Measurements from ENCODE around the gene HMG20B. TPM values are rescaled to one million over a fixed set of nuclear protein-coding genes. Genes with fewer than 3 reads are reported as not detected.

The HMG20B gene
- total RNA-seq, 1 experiment from 2014 or later, result 33.9 TPM

DNA sequence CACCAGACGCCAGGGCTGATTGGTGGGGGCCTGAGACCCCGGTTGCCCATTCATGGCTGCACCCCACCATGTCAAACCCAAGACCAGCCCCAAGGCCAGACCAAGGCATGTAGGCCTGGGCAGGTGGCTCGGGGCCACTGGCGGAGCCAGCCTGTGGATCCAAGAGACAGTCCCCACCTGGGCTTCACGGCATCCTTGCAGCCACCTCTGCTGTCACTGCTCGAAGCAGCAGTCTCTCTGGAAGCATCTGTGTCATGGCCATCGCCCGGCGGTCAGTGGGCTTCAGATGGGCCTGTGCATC is 37.6 kb upstream of the HMG20B start:
- Mint-ChIP-seq H3K27me3 (ENCODE audit: insufficient read depth, unreplicated experiment) (no peaks in the 10 kb centered on the region), H3K4me3 (ENCODE audit: unreplicated experiment) (no peak overlapping the region), H3K27ac (ENCODE audit: unreplicated experiment) (no peak overlapping the region), H3K36me3 (ENCODE audit: insufficient read depth, unreplicated experiment) (peaks cover 64% of the 10 kb centered on the region), H3K9me3 (ENCODE audit: unreplicated experiment) (no peaks in the 10 kb centered on the region), H3K4me1 (ENCODE audit: low read depth, unreplicated experiment) (no peaks in the 10 kb centered on the region)
- POLR2A ChIA-PET, result no interaction called here
- intact Hi-C loops (cut with micrococcal nuclease; ENCODE audit: unreplicated experiment), result no loop called here
- TF ChIP-seq, protein P1, sequence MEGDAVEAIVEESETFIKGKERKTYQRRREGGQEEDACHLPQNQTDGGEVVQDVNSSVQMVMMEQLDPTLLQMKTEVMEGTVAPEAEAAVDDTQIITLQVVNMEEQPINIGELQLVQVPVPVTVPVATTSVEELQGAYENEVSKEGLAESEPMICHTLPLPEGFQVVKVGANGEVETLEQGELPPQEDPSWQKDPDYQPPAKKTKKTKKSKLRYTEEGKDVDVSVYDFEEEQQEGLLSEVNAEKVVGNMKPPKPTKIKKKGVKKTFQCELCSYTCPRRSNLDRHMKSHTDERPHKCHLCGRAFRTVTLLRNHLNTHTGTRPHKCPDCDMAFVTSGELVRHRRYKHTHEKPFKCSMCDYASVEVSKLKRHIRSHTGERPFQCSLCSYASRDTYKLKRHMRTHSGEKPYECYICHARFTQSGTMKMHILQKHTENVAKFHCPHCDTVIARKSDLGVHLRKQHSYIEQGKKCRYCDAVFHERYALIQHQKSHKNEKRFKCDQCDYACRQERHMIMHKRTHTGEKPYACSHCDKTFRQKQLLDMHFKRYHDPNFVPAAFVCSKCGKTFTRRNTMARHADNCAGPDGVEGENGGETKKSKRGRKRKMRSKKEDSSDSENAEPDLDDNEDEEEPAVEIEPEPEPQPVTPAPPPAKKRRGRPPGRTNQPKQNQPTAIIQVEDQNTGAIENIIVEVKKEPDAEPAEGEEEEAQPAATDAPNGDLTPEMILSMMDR (IDR thresholded peaks at IDR 0.05; ENCODE audit: insufficient read depth in 1 of 2, low read depth in 1 of 2, low read length in 1 of 2, severe bottlenecking in 1 of 2, unreplicated experiment in 1 of 2), result no peak
- Histone ChIP-seq H3K27me3 (replicated peaks; ENCODE audit: control insufficient read depth, insufficient read depth, low read length) (no peaks in the 10 kb centered on the region), H3K36me3 (ENCODE audit: control insufficient read depth, insufficient read depth, low read length) (no peaks in the 10 kb centered on the region), H3K4me1 (no peaks in the 10 kb centered on the region), H3K4me3 (ENCODE audit: low read depth, low read length) (no peak overlapping the region), H3K9me3 (no peaks in the 10 kb centered on the region)
- CTCF ChIA-PET, result interaction anchor here (1.6 kb wide), 1 partner anchor 10 kb away, joined by 5 read pairs; no protein-coding TSS in a partner anchor
- no peak for DNase-seq
- no TSS peak for BruUV-seq (replicated peaks)

DNA sequence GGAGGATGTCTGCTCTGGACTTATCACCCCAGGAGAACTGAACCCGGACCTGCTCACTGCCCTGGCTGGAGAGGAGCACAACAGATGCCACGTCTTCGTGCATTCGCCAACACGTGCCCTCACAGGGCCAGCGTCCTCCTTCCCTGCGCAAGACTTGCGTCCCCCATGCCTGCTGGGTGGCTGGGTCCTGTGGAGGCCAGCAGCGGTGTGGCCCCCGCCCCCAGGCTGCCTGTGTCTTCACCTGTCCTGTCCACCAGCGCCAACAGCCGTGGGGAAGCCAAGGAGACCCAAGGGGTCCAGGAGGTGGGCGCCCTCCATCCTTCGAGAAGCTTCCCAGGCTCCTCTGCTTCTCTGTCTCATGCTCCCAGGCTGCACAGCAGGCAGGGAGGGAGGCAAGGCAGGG is 37.2 kb upstream of the HMG20B start:
- TF ChIP-seq, protein P1 (IDR thresholded peaks at IDR 0.05; ENCODE audit: insufficient read depth in 1 of 2, low read depth in 1 of 2, low read length in 1 of 2, severe bottlenecking in 1 of 2, unreplicated experiment in 1 of 2), result no peak

DNA sequence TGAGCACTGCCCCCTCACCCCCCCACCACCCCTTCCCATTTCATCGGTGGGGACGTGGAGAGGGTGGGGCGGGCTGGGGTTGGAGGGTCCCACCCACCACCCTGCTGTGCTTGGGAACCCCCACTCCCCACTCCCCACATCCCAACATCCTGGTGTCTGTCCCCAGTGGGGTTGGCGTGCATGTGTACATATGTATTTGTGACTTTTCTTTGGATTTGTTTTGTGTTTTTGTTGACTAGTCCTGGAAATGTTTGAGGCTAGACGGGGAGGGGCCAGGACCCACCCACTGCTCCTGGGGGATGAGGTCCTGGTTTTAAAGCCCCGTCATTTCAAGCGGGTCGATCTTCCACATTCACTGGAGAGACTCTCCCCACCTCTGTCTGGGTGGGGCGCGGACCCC is 36.8 kb upstream of the HMG20B start:
- H3K4me3 ChIP-seq (ENCODE audit: low read depth, low read length), result no peak overlapping the region
- no peaks in the 10 kb centered on the region for H3K9me3 ChIP-seq
- Mint-ChIP-seq H3K9me3 (ENCODE audit: unreplicated experiment) (no peaks in the 10 kb centered on the region), H3K4me1 (ENCODE audit: low read depth, unreplicated experiment) (no peaks in the 10 kb centered on the region), H3K27me3 (ENCODE audit: insufficient read depth, unreplicated experiment) (no peaks in the 10 kb centered on the region), H3K27ac (ENCODE audit: unreplicated experiment) (no peak overlapping the region), H3K4me3 (ENCODE audit: unreplicated experiment) (no peak overlapping the region), H3K36me3 (ENCODE audit: insufficient read depth, unreplicated experiment) (peaks cover 64% of the 10 kb centered on the region)
- no peaks in the 10 kb centered on the region for H3K4me1 ChIP-seq
- DNase-seq, result no peak
- no peaks in the 10 kb centered on the region for H3K27me3 ChIP-seq (replicated peaks; ENCODE audit: control insufficient read depth, insufficient read depth, low read length)
- CTCF ChIA-PET, result interaction anchor here (1.6 kb wide), 1 partner anchor 9 kb away, joined by 5 read pairs; no protein-coding TSS in a partner anchor
- TF ChIP-seq, protein P1 (IDR thresholded peaks at IDR 0.05; ENCODE audit: insufficient read depth in 1 of 2, low read depth in 1 of 2, low read length in 1 of 2, severe bottlenecking in 1 of 2, unreplicated experiment in 1 of 2), result no peak
- no TSS peak for BruUV-seq (replicated peaks)
- no peaks in the 10 kb centered on the region for H3K36me3 ChIP-seq (ENCODE audit: control insufficient read depth, insufficient read depth, low read length)
- POLR2A ChIA-PET, result no interaction called here
- intact Hi-C loops (cut with micrococcal nuclease; ENCODE audit: unreplicated experiment), result no loop called here

More for the DNA sequence above, 37.2 kb upstream of the HMG20B start:
- no peaks in the 10 kb centered on the region for H3K4me1 Mint-ChIP-seq (ENCODE audit: low read depth, unreplicated experiment)
- H3K9me3 ChIP-seq, result no peaks in the 10 kb centered on the region
- H3K27me3 ChIP-seq (replicated peaks; ENCODE audit: control insufficient read depth, insufficient read depth, low read length), result no peaks in the 10 kb centered on the region
- intact Hi-C loops (cut with micrococcal nuclease; ENCODE audit: unreplicated experiment), result no loop called here
- BruUV-seq (replicated peaks), result no TSS peak
- H3K27me3 Mint-ChIP-seq (ENCODE audit: insufficient read depth, unreplicated experiment), result no peaks in the 10 kb centered on the region
- H3K9me3 Mint-ChIP-seq (ENCODE audit: unreplicated experiment), result no peaks in the 10 kb centered on the region
- no peak for DNase-seq
- H3K36me3 Mint-ChIP-seq (ENCODE audit: insufficient read depth, unreplicated experiment), result peaks cover 64% of the 10 kb centered on the region
- H3K27ac Mint-ChIP-seq (ENCODE audit: unreplicated experiment), result no peak overlapping the region
- POLR2A ChIA-PET, result no interaction called here
- H3K4me1 ChIP-seq, result no peaks in the 10 kb centered on the region
- CTCF ChIA-PET, result interaction anchor here (1.6 kb wide), 1 partner anchor 10 kb away, joined by 5 read pairs; no protein-coding TSS in a partner anchor
- H3K36me3 ChIP-seq (ENCODE audit: control insufficient read depth, insufficient read depth, low read length), result no peaks in the 10 kb centered on the region
- no peak overlapping the region for H3K4me3 Mint-ChIP-seq (ENCODE audit: unreplicated experiment)
- H3K4me3 ChIP-seq (ENCODE audit: low read depth, low read length), result no peak overlapping the region

All from Caco-2 (cell line).